ENCODE measurements around the gene DPP10.

Gene DPP10

DNA sequence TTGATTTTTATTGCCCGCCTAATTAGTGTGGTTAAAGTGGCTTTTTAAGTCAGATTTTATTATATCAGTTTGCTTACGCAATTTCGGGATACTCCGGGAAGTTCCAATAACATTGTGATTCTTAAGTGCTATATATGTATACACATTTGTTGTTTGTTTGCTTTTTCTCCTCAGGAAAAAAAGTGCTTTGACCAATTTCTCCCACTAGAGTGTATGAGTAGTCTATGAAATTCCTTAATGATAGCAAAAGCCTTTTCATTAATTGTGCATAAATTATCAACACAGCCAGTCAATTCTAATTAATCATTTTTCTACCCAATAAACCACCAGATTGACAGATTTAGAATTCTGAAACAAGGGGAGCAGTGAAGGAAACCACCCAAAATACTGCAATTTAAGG, 172.2 kb downstream of the DPP10 start:
- ATAC-seq, result no peak
- no peaks in the 10 kb centered on the region for H3K4me1 Mint-ChIP-seq
- no peak overlapping the region for H3K27ac Mint-ChIP-seq
- DNase-seq, result no peak
- no peaks in the 10 kb centered on the region for H3K27me3 Mint-ChIP-seq
- H3K4me3 Mint-ChIP-seq, result no peak overlapping the region
- H3K9me3 Mint-ChIP-seq, result no peaks in the 10 kb centered on the region

DNA sequence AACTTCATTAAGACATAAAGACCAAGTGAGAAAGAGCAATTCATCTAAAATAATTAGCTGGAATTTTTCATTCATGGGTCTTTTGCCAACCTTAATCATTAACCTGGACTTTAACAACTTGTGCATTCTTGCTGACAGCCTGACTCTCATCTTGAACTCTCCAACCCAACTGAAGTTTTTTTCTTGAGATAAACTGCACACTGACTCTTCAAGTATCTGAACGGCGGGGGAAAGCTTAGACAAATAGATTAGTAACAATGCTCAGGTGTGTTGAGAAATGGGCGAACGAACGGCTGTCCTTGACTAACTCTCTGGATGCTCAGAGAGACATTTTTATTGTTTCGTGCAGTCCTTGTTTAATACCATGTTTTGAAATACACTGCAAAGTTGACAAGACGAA, 186.0 kb downstream of the DPP10 start:
- Mint-ChIP-seq H3K9me3 (no peaks in the 10 kb centered on the region), H3K27me3 (no peaks in the 10 kb centered on the region), H3K4me3 (no peak overlapping the region), H3K27ac (no peak overlapping the region), H3K4me1 (no peaks in the 10 kb centered on the region)
- ATAC-seq (no peak), DNase-seq (no peak)

DNA sequence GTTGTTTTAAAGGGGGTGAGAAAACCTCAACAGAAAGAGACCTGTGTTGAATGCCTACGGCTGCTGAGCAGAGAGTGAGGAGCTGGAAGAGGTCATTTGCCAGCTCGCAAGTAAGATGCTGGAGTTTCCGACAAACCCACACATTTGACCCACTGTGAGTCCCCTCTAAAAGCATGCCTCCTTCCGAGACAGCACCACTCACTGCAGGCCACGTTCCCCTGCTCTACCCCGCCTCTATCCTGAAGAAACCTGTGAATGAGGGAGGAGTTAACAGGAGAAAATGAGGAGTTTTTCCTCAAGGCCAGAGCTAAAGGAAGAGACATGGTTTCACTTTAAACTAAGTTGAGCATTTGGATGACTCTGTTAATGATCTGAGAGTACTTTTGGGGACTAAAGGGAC, 188.7 kb downstream of the DPP10 start:
- DNase-seq (no peak), ATAC-seq (no peak)
- Mint-ChIP-seq H3K27ac (no peak overlapping the region), H3K27me3 (no peaks in the 10 kb centered on the region), H3K4me3 (no peak overlapping the region), H3K9me3 (no peaks in the 10 kb centered on the region), H3K4me1 (no peaks in the 10 kb centered on the region)

DNA sequence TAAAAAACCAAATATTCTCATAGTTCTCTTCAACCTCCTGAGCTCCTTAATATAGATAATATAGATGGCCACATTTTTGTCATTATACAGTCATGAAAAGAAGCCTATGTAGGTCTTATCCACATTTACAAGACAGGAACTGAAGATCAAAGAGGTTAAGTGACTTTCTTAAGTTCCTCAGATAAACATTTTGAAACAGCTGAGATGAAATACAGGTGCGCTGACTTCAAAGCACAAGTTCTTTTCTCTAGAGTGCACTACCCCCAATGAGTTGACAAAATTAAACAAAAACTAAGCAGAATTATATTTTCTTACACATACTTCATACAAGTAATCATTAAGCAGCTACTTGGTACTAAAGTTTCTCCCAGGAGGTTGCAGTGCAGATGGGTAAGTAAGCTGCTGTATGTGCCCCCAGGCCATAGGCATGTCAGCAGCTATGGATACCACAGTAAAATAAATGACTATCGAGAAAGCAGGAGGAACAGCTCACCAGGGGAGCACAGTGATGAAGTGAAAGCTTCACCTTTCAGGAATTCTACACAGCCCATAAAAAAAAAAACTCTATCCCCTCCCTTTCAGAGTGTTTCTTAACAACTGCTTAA, 199.8 kb downstream of the DPP10 start:
- H3K9me3 Mint-ChIP-seq, result no peaks in the 10 kb centered on the region
- no peak for ATAC-seq
- no peak overlapping the region for H3K4me3 Mint-ChIP-seq
- DNase-seq, result no peak
- H3K4me1 Mint-ChIP-seq, result no peaks in the 10 kb centered on the region
- no peak overlapping the region for H3K27ac Mint-ChIP-seq
- H3K27me3 Mint-ChIP-seq, result no peaks in the 10 kb centered on the region

DNA sequence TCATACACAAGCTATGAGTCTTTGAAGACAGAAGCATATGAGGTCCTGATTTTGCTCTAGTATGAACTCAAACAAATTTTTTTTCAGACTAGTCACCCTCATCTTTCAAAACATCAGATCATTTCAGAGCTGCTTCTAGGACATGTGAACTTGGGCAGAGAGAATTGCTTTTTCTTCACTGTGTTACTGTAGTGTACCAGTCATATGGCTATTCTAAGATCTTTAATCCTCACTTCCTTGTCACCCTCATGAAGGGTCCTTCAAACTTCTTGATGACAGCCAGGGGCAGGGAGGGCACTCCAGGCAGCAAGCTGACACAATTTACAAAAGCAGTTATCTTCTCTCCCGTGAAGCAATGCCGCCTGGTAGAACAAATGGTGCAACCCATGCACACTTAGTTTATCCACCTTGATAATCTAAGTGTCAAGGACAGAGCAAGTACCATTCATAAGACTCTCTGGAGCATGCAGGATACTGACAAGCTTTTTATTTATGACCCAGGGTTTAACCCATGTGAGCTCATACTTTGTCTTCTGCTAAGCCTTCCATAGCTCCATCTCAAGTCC, 200.6 kb downstream of the DPP10 start:
- H3K4me1 Mint-ChIP-seq, result no peaks in the 10 kb centered on the region
- H3K9me3 Mint-ChIP-seq, result no peaks in the 10 kb centered on the region
- no peaks in the 10 kb centered on the region for H3K27me3 Mint-ChIP-seq
- DNase-seq (no peak), ATAC-seq (peak; percentile 31)
- H3K27ac Mint-ChIP-seq, result no peak overlapping the region
- no peak overlapping the region for H3K4me3 Mint-ChIP-seq

DNA sequence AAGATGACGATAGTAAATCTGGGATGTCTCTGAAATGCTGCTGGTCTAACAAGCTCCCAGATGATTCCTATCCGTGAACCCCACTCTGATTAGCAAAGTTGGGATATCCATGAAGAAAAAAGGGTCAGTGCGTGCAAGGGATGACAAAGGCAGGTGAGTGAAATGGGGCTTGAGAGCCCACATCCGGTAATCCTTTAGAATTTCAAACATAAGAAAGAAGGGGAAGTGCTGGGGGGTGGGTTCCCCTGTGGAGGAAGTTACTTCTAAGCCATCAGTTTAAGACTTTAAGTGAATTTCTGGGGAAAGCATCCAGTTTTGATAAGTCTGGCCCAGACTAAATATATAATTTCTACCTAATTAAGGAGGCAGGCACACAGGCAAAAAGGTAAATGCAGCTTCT, 209.5 kb downstream of the DPP10 start:
- Mint-ChIP-seq H3K9me3 (no peaks in the 10 kb centered on the region), H3K4me3 (no peak overlapping the region), H3K27ac (no peak overlapping the region), H3K27me3 (peaks cover 8% of the 10 kb centered on the region), H3K4me1 (peaks cover 6% of the 10 kb centered on the region)
- ATAC-seq (no peak), DNase-seq (no peak)

DNA sequence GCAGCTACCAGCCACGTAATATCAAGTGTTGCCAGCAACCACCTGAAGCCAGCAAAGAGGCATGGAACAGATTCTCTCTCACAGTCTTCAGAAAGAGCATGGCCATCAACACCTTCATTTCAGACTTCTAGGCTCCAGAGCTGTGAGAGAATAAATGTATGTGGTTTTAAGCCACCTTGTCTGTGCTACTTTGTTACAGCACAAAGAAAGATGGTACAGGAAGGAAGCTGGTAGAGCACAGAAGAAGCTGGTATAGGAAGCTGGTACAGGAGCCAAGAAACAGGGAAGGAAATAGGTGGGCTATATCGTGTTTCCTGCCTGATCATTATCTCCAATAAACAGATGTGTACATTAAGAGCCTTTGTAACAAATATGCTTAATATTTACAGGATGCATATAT, 217.4 kb downstream of the DPP10 start:
- DNase-seq (no peak), ATAC-seq (no peak)
- H3K27ac Mint-ChIP-seq, result no peak overlapping the region
- peaks cover 5 to 6% of the 10 kb centered on the region in 2 donors for H3K9me3 Mint-ChIP-seq
- peaks cover 14% of the 10 kb centered on the region for H3K27me3 Mint-ChIP-seq
- H3K4me3 Mint-ChIP-seq, result no peak overlapping the region
- H3K4me1 Mint-ChIP-seq, result peaks cover 7% of the 10 kb centered on the region

DNA sequence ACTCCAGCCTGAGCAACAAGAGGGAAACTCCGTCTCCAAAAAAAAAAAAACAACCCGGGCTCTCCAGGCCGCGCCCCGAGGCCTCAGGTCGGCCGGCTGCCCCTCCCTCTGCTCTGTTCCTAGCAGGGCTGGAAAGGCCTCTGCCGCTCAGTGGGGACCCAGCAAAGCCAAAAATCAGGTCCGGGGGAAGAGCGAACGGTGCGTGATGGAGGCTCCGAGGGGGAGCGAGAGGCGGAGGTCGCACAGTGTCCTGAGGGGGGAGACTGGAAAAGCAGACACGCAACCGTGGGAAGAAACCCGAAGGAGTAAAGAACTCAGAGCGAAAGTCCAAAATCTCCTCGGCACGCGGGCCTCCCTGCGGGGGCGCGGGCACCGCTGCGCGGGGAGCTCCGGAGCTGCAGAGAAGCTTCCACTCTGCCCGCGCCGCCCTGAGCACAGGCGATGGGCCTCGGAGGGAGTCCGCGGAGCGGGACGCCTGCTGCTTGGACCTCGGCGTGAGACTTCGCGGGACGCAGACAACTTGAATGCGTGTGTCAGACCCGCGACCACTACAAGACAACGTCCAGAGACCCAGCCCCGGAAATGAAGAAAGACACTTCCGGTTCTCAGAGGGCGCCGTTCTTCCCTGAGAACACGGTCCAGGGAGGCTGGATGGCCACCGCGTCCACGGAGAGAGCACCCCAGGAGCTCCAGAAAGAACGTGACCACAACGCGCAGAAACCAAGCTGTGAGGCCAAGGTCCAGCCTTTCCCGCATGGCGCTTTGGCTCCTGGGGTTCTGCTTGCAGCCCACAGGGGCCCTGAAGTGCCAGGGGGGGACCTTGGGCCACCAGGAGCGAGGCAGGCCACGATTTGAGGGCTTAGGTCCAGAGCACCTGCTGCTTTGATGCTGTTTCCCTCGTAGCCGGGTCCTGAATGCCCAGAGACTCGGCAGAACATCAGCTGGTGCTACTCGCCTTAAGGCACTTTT, 219.8 kb downstream of the DPP10 start:
- ATAC-seq, result peak; percentile 64
- Mint-ChIP-seq H3K27ac (peak overlapping the region in 1 of 2 donors; percentile 45), H3K4me3 (peak overlapping the region; percentile 85 to 89), H3K27me3 (peaks cover 14% of the 10 kb centered on the region), H3K4me1 (peaks cover 7% of the 10 kb centered on the region), H3K9me3 (peaks cover 5 to 6% of the 10 kb centered on the region in 2 donors)
- peak; percentile 8 to 9 for DNase-seq

DNA sequence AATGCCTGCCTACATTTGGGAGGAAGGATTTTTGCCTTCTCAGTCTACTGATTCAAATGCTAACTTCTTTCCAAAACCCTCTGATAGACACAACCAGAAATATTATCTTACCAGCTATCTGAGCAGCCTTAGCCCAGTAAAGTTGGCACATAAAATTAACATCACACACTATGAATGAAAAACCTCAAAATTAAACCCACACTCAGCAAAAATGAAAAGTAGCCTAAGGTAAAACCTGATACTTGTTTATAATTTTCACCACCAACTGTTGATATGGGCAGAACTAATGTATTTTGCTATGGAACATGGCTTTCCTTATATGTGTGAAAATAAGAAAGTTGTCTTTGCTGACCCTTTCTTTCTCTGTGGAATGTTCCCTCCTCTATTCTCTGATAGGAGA, 226.0 kb downstream of the DPP10 start:
- Mint-ChIP-seq H3K4me1 (no peaks in the 10 kb centered on the region), H3K27me3 (no peaks in the 10 kb centered on the region), H3K27ac (no peak overlapping the region), H3K9me3 (no peaks in the 10 kb centered on the region), H3K4me3 (no peak overlapping the region)
- ATAC-seq, result no peak
- no peak for DNase-seq

DNA sequence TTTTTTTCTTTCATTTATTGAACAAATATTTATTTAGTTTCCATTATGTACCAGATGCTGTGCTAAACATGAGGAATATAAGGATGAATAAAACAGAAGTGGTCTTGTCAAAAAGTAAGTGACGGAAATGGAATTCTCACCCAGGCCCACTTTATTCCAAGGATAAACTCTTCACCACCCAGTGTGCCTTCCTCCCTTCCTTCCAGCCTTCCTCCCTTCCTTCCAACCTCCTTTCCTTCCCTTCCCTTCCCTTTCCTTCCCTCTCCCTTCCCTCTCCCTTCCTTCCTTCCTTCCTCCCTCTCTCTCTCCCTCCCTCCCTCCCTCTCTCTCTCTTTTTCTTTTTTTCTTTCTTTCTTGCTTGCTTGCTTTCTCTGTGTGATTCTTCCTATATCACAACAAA, 240.8 kb downstream of the DPP10 start:
- Mint-ChIP-seq H3K27me3 (no peaks in the 10 kb centered on the region), H3K27ac (no peak overlapping the region), H3K4me1 (peaks cover 5% of the 10 kb centered on the region), H3K9me3 (peaks cover 0 to 11% of the 10 kb centered on the region in 2 donors), H3K4me3 (no peak overlapping the region)
- no peak for ATAC-seq
- DNase-seq, result no peak

DNA sequence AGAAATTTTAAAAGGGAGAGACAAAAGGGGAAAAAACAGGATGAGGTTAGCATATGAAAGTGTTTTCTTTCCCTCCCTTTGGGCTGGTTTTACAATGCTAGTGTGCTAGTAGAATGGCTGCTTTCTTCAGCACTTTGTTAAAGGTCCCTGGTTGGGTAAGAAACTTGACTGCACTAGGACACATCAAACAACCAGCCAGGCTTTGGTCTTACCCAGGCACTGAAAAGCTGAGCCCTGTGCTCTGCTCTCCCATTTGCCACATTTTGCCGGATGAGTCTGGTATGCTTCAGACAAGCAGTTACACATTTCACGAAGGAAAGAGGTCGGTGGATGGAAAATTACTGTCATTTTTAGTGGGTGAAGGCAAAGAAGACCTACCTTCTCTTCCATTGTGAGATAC, 242.0 kb downstream of the DPP10 start:
- no peak overlapping the region for H3K4me3 Mint-ChIP-seq
- DNase-seq (no peak), ATAC-seq (no peak)
- peaks cover 5% of the 10 kb centered on the region for H3K4me1 Mint-ChIP-seq
- peak overlapping the region in 1 of 2 donors; percentile 21 for H3K27ac Mint-ChIP-seq
- H3K9me3 Mint-ChIP-seq, result peaks cover 0 to 11% of the 10 kb centered on the region in 2 donors
- no peaks in the 10 kb centered on the region for H3K27me3 Mint-ChIP-seq

DNA sequence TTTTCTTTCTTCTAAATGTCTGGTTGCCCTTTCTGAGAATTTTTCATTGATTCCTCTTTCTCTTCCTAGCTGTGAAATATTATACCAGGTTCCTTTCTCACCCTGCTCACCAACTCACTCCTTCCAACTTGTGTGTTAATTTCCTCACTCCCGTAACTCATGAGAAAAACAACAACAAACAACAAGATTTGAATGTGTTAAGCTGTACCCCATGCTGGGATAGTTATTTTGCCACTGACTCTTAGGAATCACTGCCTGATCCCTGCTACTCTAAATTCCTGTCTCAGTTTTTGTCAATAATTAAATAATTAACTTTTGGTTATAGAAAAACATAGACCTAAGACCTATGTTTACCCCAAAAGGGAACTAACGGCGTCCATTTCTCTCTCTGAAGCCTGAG, 242.7 kb downstream of the DPP10 start:
- DNase-seq (no peak), ATAC-seq (no peak)
- Mint-ChIP-seq H3K4me3 (no peak overlapping the region), H3K9me3 (peaks cover 0 to 11% of the 10 kb centered on the region in 2 donors), H3K27ac (no peak overlapping the region), H3K27me3 (no peaks in the 10 kb centered on the region), H3K4me1 (peaks cover 5% of the 10 kb centered on the region)

DNA sequence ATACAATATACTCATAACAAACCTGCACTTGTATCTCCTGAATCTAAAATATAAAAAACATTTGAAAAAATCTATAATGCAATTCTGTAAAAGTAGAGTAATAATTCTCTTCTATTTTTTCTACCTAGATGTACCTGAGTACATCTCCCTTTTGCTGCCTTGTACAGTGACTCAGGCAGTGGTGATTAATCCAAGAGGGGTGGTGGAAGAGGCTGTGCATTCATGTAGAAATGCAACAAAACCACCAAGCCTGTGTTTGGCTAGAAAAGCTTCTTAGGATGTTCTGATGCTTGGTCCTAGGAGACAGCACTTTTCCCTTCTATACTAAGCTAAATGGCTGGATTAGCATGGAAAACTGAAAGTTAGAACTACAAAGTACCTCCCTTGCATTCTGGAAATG, 245.8 kb downstream of the DPP10 start:
- no peak overlapping the region for H3K4me3 Mint-ChIP-seq
- no peaks in the 10 kb centered on the region for H3K27me3 Mint-ChIP-seq

DNA sequence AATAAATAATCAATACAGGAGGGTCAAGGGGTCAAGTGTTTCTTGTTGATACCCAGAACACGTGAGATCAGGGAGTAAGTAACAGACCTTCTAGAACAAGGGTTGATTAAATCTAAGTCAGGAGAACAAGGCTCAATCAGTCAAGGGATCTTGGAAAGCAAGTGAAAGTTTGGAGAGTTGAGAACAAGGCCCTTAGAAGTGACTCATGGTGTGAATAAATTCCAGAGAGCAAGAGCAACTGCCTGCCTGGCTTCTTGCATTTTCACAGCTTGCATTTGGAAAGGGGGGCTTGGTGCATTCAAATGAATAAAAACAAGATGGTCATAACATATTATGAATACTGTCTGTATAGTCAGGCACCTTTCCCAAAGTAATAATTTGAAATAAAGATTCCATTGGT, 256.1 kb downstream of the DPP10 start:
- ATAC-seq, result no peak

More for the DNA sequence above, 245.8 kb downstream of the DPP10 start:
- Mint-ChIP-seq H3K27ac (no peak overlapping the region), H3K4me1 (peaks cover 5% of the 10 kb centered on the region), H3K9me3 (peaks cover 16 to 23% of the 10 kb centered on the region in 2 donors)
- ATAC-seq, result no peak
- no peak for DNase-seq

DNA sequence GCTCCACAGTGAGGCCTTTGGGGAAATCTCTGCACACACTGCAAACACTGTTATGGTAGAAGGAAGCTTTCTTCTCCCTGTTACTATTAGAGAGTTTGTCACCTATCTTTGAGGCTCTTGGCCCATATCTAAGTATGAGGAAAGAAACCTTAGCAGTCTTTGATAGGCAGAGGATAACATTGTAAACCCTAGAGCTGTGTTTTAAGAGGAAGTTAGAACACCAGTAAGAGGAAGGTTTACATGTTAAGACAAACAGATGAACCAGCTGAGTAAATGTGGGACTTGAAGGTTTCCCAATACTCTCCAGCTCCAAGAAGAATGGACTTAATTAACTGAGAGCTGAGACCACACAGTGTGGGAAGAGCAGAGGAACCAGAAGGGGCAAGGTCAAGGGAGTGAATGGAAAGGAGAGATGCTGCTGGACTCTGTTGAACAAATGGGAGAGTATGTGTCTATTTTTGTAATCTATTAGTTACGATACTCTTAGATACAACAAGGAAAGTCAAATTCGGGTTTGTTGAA, 257.0 kb downstream of the DPP10 start:
- peaks cover 8% of the 10 kb centered on the region for H3K27me3 Mint-ChIP-seq
- H3K9me3 Mint-ChIP-seq, result peaks cover 0 to 8% of the 10 kb centered on the region in 2 donors
- DNase-seq (no peak), ATAC-seq (no peak)
- H3K4me3 Mint-ChIP-seq, result no peak overlapping the region
- no peaks in the 10 kb centered on the region for H3K4me1 Mint-ChIP-seq
- H3K27ac Mint-ChIP-seq, result no peak overlapping the region

More for the DNA sequence above, 256.1 kb downstream of the DPP10 start:
- no peak for DNase-seq
- Mint-ChIP-seq H3K27ac (no peak overlapping the region), H3K9me3 (no peaks in the 10 kb centered on the region), H3K4me3 (no peak overlapping the region), H3K27me3 (peaks cover 10% of the 10 kb centered on the region), H3K4me1 (no peaks in the 10 kb centered on the region)

DNA sequence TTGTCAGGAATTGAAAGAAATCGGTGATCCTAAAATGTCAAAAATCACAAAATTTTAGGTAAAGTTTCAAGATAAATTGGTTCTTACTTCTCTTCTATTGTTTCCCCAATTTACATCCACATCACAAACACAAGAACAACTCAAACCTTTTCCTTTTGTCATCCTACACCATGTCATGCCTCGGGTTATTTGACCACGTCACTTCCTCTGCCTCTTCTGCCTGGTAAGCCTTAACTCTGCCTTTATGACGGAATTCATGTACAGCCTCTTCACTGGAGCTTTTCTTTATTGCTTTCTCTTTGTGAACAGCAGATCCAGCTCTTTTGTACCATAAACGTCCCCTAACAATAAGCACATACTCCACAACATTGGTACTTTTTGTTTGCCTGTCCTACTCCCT, 258.0 kb downstream of the DPP10 start:
- ATAC-seq (no peak), DNase-seq (no peak)
- H3K4me3 Mint-ChIP-seq, result no peak overlapping the region
- H3K27ac Mint-ChIP-seq, result no peak overlapping the region
- no peaks in the 10 kb centered on the region for H3K4me1 Mint-ChIP-seq
- H3K27me3 Mint-ChIP-seq, result no peaks in the 10 kb centered on the region
- peaks cover 0 to 13% of the 10 kb centered on the region in 2 donors for H3K9me3 Mint-ChIP-seq
